ENCODE measurements around the gene FAHD2B. TPM values are rescaled to one million over a fixed set of nuclear protein-coding genes. Genes with fewer than 3 reads are reported as not detected.
"Not testable (repeated sequence)": the region's sequence is repeated elsewhere in the genome, so short reads cannot be mapped to it uniquely, and the experiment has no call there.

FAHD2B gene
- total RNA-seq, 1 experiment from 2014 or later = 3.2 TPM

DNA sequence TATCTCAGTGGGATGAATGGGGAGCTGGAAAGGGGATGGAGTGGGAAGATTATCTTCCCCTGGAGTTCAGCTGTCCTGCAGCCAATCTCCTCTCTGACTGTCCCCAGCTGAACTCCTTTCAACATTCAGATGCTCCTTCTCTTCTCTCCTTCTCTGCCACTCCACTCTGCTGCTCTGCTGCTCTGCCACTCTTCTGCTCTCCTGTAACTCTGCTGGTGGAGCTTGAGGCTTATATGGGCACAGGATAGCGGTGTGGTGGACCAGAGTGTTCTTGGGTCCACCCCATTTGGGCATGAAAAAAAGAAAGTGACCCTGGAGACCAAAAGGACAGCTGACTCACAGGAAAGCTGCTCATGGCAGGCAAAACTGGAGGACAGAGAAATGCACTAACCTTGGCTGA, 26.6 kb downstream of the FAHD2B start:
- DNase-seq (ENCODE audit: low spot score) = no peak

DNA sequence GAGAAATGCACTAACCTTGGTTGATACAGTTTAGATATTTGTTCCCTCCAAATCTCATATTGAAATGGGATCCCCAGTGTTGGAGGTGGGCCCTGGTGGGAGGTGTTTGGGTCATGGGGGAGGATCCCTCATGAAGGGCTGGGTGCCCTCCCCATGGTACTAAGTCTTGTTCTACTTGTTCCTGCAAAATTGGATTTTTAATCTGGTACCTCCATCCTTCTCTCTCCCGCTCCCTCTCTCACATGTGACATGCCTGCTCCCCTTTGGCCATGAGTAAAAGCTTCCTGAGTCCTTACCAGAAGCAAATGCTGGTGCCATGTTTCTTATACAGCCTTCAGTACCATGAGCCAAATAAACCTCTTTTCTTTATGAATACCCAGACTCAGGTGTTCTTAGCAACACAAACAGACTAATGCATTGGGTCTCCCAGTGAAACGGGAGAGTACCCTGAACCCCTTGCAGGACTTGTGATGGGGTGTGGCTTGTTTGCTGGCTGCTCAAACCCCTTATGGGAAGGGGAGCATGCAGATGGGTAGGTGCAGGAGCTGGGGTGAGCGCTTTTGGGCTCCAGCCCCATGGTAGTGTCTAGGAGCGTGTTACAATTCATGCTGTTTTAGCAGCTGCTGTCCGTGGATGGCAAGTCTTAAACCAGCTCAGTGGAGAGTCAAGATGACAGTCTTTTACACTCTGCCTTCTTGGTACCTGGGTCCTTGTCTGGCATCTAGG, 27.2 kb downstream of the FAHD2B start:
- DNase-seq (ENCODE audit: low spot score) = peak; percentile 4

DNA sequence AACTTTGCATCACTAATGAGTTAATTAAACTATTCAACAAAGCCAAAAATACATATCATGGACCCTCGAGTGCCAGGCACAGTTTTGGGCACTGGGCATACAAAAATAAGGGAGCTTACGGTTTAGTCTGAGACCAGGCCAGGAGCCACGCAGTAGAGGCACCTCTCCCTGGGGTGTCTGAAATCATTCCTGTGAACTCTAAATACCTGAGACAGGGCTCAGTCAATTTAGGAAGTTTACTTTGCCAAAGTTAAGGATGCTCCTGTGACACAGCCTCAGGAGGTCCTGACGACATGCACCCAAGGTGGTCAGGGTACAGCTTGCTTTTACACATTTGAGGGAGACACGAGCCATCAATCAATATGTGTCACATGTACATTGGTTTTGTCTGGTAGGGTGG, 28.7 kb downstream of the FAHD2B start:
- DNase-seq (ENCODE audit: low spot score) = not testable (repeated sequence)

DNA sequence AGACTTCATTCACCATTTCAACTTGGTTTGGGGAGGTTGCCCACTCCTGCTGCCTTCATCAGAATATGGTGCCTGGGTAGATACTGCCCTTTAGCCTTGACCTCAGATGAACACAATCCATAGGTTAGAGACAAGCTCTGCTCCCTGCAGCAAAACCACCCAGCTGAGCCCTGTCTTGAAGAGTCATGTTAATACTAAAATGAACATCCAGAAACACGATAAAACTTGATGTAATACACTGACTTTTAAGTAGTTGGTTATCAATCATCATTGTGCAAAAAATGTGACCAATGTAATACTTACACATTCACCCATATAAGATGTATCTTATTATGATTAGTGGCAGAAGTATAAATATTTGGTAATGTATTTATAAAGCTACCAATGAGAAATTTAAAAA, 32.7 kb downstream of the FAHD2B start:
- DNase-seq (ENCODE audit: low spot score) = not testable (repeated sequence)

DNA sequence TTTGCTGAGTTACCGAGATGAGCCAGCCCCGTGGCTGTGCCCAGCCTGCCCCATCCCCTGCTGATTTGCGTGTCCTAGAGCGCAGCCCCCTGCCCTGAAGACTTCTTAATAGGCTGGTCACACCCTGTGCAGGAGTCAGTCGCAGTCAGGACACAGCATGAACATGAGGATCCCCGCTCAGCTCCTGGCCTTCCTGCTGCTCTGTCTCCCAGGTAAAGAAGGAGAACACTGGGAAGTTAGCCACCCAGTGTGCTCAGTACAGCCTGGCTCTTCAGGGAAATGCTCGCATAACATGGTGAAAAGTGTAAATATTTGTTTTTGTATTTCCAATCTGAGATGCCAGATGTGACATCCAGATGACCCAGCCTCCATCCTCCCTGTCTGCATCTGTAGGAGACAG, 34.9 kb downstream of the FAHD2B start:
- not testable (repeated sequence) for DNase-seq (ENCODE audit: low spot score)

DNA sequence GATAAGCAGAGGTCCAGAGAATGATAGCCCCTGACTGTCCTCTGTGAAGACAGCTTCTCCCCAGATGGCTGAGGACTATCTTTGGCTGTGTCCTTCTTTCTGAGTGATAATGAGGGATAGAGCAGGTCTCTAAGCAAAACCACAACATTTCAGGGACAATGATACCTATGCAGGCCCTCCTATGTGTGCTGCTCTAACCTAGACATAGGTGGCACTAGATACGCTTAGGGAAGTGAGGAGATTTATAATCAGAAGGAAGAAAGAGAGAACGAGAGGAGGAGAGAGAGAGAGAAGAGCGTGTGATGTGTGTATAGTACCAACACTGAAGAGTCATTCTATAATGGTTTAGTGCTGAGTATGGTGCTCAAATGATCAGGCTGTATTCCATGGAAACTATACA, 38.5 kb downstream of the FAHD2B start:
- not testable (repeated sequence) for DNase-seq (ENCODE audit: low spot score)

DNA sequence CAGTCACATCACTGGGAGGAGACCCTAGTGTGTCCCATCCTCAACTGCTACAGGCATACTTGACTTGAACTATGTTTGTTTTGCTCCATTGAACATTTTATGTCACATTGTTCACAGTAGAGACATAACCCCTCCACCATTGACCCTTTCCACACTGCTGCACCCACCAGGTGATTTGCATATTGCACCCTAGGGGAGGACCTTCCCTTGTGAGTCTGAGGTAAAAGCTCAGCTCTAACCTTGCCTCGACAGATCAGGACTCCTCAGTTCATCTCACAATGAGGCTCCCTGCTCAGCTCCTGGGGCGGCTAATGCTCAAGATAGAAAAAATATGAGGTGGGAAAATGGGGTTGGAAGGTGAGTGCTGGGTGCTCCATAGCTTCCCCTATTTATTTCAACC, 44.6 kb downstream of the FAHD2B start:
- DNase-seq (ENCODE audit: low spot score) = not testable (repeated sequence)

DNA sequence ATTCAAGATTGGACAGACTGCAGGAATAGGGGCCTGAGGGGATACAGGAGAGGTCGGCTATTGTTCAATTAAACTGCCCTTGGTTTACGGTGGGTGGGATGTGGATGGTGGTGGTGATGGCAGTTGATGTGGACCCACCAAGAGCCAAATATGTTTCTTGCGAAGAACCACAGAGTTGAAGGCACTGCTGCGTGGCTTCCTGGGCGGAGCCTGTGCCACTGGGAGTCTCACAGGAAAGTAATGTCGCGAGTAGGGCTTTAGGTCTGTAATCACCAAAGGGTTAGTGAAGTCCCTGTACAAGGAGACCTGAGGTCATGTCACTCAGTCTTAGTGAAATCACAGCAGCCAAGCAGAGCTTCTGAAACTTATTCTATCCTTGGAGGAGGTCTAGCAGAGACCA, 46.2 kb downstream of the FAHD2B start:
- not testable (repeated sequence) for DNase-seq (ENCODE audit: low spot score)

DNA sequence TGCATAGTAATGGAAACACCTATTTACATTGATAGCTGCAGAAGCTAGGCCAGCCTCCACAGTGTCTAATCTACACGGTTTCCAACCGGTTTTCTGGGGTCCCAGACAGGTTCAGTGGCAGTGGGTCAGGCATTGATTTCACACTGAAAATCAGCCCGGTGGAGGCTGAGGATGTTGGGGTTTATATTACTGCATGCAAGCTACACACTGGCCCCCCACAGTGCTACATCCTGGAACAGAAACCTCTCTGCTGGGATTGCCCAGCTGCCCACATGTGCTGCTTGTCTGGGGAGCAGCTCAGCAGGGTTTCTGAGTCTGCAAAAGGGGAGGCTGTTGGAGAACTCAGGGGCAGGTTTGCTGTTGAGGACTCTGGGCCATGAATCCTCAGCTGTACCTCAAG, 48.0 kb downstream of the FAHD2B start:
- not testable (repeated sequence) for DNase-seq (ENCODE audit: low spot score)

DNA sequence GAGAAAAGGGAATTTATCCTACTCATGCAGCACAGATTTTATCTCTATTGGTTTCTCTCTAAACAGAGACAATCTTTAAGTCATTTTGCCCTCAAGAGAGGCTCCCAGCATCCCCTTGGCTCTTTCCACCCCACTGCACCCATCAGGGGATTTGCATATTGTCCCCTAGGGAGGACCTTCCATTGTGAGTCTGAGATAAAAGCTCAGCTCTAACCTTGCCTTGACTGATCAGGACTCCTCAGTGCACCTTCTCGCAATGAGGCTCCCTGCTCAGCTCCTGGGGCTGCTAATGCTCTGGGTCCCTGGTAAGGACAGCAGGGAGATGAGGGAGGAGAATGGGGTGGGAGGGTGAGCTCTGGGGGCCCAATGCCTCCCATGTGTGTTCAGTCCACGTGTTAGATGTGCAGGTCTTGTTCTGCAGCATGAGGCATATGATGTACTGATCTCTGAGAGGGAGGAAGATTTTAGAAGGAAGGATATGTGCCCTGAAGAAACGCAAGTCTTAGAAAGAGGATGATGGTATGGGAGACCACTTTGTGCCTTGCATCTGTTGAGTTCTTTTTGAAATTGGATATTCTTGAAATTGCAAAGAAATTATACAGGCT, 48.7 kb downstream of the FAHD2B start:
- not testable (repeated sequence) for DNase-seq (ENCODE audit: low spot score)

Other genes starting within 250 kb of the FAHD2B start
- gene ANKRD39, start 236.9 kb downstream of the FAHD2B start, total RNA-seq (2014; rRNA removed; shearing (Covaris generic)) = 33.5 and 37.9 TPM in 2 replicates
- 38.4 and 40.1 TPM in 2 replicates for gene SEMA4C, start 224.8 kb downstream of the FAHD2B start, total RNA-seq (2014; rRNA removed; shearing (Covaris generic))
- gene FAM178B, start 108.3 kb downstream of the FAHD2B start, total RNA-seq (2014; rRNA removed; shearing (Covaris generic)) = 0.05 TPM in 1 of 2 replicates, not detected in the other
- 17.2 and 19.2 TPM in 2 replicates for gene ANKRD36, start 18.3 kb upstream of the FAHD2B start, total RNA-seq (2014; rRNA removed; shearing (Covaris generic))